HPDE6-E6E7 (cell line): ENCODE results near the gene AGO4.
A peak's percentile ranks its signal among the peaks of the same experiment; 100 is the strongest.
"Not testable (repeated sequence)": the region's sequence is repeated elsewhere in the genome, so short reads cannot be mapped to it uniquely, and the experiment has no call there.

ENCODE experiments used
- DNase-seq: peaks from one replicate; pipeline ENCODE4 v3.0.0; 2011; ENCODE audit warnings: missing footprints; ENCODE audit errors: extremely low spot score

The AGO4 gene

DNA sequence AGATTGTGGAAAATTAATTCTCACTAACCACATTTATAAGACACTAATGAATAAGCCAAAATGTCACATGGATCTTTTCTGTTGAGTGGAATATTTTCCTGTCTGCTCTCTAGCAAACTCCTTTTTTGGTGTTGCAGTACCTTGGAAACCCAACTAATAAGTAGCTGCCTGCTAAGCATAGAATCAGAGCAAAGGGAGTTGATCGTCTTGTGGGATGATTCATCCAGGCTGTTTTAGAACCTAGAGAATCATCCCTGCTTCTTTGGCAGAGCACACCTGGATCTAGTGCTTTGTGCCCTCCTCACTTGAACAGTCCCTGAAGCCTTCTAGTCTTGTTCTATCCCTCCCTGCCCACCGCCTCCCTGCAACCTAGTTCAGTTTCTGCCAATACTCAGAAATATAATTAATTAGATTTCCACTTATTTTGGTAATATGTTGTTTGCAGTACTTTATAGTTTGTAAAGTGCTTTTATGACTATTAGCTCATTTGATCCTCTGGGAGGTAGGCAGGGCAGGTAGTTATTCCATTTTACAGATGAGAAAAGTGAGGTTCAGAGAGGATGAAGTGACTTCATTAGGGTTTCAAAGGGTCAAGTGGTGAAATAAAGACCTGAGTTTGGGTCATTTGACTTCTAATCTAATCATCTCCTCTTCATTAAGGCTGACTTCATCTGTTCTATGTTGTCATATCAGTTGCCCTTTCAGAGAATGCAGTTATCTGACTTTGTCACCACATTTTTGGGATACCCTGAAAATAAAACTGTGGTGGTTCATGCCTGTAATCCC is 2.5 kb downstream of the AGO4 start:
- DNase-seq: peak; percentile 25

DNA sequence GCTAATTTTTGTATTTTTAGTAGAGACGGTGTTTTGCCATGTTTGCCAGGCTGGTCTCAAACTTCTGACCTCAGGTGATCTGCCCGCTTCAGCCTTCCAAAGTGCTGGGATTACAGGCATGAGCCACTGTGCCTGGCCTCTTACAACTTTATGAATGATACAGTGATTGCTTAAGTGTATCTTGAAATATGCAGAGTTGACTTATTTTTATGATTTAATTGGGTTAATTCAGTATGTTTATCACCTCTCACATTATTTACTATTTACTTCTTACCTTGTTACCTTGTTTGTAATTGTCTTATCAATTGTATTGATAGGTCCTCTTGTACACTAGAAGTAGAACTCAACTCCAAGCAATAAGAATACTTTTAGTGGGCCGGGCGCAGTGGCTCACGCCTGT is 4.9 kb downstream of the AGO4 start:
- DNase-seq: not testable (repeated sequence)

DNA sequence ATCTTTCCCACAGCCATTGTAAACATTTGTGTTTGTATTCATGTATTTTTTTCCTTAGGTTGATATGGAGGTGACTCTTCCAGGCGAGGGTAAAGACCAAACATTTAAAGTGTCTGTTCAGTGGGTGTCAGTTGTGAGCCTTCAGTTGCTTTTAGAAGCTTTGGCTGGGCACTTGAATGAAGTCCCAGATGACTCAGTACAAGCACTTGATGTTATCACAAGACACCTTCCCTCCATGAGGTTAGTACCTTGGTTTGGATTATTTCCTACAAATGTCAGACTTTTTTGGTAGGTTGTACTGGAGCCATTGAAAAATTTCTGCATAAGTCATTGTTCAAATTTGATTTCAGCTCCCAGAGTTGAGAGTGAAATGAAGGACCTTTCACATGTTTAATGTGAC is 17.4 kb downstream of the AGO4 start:
- no peak for DNase-seq

DNA sequence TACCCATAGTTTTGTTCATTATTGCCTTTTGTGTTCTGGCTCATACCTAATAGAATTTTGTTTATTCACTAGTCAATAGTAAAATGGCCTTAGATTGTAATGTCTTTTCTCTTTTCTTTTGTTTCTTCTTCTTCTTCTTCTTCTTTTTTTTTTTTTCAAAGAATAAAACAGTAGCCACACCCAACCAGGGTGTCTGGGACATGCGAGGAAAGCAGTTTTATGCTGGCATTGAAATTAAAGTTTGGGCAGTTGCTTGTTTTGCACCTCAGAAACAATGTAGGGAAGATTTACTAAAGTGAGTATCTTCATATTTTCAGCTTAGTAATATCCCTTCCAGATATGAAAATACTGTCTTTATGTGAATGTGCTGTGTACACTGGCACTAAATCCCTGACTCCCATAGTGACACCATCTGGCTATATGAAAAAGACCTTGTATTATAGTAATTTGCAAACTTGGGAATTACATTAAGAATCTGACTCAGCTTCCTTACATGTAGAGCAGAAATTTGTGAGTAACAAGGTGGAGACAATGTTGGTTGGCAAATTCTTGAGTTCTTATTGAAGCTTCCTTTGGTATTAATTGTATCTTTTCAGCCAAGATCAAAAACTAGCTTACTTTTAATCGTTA is 24.6 kb downstream of the AGO4 start:
- DNase-seq: no peak

DNA sequence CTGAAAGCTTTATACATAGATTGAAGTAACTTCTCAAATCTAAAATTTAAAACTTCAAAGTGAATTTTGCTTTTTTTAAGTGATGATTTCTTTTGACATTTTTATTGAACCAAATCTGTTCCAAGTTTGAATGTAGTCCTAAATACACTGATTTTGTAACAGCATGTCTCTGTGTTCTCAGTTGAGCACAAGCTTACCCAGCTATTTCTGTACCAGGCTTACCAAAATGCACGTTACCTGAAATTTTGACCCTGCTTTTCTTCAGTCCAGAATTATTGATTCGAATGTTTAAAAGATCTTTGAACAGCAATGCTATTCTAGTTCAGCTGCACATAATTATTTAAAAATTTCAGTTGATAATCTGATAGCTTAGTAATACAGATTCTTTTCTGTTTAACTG is 25.6 kb downstream of the AGO4 start:
- no peak for DNase-seq

DNA sequence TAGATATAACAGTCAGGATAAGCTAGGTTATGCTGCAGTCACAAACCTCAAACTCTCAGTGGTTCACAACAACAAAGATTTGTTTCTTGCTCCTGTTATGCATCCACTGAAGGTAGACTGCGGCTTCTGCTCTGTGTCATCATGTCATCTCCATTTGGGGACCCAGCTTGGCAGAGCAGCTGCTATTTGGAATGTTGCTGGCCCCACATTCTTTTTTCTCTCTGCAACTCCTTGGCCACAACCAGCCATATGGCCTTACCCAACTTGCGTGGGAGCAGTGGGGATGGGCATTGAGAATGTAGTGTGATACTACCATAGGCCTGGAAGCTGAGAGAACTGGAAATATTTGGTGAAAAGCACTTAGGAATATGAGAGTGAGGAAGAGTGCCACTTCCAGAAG is 26.4 kb downstream of the AGO4 start:
- DNase-seq: no peak

DNA sequence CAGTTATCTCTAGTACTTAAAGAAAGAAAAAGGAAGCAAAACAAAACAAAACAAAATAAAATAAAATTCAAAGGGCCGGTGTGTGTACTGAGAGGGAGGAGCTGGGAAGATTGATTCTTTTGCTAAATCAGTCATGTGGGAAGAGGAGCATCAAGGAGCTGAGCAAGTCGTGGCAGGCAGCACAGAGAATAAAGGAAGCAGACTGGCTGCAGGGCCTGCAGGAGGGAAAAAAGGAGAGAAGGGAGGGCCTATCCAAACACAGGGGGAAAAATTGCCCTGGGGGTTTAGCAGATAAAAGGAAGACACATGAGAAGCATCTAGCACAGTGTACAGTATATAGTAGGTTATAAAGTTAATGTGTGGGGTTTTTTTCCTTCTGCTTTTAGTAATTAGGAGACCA is 27.6 kb downstream of the AGO4 start:
- peak; percentile 70 for DNase-seq

DNA sequence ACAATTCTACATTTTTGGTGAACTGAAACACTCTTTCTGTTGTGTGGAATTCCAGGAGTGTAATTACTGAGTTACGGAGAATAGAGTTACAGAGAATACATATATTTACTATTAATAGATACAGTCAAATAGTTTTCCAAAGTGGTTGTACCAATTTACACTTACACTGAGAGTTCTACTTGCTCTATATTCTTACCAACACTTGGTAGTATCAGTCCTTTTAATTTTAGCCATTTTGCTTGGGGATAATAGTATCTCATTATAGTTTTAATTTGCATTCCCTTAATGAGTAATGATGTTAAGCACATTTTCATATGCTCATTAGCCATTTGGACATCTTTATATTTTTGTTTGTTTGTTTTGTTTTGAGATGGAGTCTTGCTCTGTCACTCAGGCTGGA is 28.9 kb downstream of the AGO4 start:
- no peak for DNase-seq

DNA sequence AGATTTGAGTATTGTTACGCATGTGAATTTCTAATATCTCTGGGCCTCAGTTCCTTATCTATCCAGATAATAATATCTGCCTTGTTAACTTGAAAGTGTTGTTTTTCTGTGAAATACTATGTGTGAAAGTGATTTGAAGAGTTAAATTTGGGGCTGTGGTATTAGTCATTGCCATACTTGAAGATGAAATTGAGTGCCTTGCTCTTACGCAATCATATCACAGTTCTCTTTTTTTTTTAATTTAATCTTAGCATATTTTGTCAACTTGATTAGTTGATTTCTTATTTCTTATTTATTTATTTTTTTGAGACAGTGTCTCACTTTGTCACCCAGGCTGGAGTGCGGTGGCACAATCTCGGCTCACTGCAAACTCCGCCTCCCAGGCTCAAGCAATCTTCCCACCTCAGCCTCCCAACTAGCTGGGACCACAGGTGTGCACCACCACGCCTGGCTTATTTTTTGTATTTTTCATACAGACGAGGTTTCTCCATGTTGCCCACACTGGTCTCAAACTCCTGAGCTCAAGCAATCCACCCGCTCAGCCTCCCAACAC is 31.0 kb downstream of the AGO4 start:
- DNase-seq: no peak

DNA sequence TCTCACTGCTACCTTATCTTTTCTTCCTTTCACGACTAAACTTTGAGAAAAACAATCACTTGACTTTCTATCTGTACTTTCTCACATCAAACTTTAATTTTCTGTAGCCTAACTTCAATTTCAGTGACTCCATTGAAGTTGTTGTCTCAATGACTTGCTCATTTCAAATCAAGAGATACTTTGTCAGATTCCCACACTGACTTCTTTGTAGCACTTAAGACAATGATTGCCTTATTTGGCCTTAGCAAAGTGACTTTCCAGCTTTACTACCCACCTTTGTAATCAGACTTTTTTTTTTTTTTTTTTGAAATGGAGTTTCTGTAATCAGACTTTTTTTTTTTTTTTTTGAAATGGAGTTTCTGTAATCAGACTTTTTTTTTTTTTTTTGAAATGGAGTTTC is 37.0 kb downstream of the AGO4 start:
- no peak for DNase-seq

DNA sequence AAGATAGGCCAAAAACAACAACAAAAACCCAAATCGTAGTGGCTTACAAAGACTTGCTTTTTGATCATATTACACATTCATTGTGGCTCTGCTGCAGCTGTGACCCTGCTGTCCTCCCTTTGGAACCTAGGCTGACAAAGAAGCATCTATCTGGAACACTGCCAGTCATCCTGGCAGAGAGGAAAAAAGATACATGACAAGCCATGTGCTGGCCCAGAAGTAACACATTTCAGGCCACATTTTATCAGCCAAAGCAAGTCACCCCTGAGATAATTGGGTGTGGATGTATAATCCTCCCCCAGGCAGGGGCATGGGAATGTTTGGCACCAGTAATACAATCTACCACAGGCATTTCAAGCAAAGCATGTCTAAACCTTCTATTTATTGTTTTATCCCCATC is 38.0 kb downstream of the AGO4 start:
- DNase-seq: no peak

DNA sequence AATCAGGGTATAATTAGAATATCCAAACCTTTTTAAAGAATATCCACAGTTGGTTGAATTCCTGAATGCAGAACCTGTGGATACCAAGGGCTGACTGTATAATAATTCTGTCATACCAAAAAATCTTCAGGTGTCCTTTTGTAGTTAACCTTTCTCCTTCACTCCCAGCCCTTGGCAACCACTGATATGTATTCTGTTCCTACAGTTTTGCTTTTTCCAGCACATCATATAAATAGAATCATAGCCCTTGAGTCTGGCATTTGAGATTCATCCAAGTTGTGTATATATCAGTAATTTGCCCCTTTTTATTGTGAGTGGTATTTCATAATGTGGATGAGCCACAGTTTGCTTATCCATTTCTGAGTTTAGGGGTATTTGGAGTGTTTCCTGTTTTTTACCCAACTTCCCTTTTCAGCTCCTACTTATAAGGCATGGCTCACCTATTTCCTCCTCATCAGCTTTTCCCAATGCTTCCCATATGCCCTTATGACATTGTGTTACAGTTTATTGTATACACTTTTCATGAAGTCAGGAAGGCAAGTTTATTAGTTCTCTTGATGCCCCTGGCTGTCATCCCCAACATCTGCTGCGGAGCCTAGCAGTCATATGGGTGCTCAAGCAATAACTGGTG is 40.2 kb downstream of the AGO4 start:
- no peak for DNase-seq

DNA sequence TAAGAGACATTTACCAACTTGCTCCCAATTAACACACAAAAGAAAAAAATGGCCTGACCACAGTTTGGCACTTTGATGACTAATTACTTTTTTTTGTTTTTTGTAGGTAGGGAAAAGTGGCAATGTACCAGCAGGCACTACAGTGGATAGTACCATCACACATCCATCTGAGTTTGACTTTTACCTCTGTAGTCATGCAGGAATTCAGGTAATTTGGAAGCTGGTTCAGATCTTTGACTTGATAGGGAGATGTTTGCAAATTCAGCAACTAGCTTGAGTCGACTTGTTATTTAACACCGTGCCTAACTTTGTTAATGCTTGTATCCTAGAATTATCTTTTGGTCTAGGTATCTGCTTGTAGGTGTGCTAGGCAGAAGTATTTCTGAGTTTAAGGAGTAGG is 42.2 kb downstream of the AGO4 start:
- DNase-seq: no peak

DNA sequence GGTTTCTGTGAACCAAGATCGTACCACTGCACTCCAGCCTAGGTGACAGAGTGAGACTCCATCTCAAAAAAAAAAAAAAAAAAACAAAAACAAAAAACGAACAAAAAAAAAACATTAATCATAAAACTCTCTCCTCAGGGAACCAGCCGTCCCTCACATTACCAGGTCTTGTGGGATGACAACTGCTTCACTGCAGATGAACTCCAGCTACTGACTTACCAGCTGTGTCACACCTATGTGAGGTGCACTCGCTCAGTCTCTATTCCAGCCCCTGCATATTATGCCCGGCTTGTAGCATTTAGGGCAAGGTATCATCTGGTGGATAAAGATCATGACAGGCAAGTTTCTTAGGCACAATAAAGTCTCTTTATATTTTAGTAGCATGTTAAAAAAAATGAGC is 42.9 kb downstream of the AGO4 start:
- DNase-seq: no peak

DNA sequence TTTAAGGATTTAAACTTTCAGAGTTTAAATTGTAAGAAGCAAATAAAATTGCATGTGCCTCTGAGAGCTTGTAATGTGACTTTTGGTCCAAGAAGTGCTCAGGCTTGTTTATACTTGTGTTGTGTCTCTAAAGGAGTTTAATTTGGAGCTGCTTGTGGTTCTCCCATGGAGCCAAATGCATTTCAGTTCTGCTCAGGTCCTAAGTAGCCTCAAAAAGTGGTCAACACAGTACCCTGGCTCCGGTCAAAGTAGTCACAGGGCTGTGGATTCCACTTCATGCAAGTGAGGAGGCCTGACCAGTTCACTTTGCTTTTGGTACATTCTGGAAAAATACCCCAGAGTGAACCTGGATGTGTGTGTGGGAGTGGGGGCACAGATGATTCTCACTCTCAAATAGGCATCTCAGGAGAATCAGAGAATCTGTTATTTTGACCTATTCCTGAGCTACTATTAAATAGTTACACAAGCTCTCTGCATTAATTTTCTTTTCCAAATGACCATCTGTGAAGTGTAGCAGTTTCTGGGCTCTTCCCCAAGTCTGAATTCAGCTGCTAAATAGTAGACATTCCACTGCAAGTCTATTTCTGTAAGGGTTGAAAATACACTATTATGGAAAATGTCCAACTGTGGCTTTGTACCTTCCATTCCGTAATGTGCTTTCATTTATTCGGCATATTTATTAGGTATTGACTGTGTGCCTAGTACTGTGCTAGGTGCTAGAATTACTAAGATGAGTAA is 43.5 kb downstream of the AGO4 start:
- DNase-seq: no peak

DNA sequence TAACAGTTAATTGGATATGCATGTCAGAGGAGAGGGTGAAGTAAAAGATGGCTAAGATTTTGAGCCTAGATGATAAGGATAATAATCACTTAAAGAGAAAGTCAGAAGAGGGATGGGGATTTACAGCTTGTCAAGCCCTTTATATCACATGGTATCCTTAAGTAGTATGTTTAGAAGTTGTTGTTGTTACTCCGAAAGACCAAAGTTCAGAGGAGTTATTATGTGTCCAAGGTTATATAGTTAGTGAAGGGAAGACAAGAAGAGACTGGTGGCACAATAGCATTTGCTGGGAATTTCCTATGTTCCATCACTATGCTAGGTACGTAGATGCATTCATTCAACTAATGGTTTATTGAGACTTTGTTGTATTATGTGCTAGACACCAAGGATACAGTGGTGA is 44.4 kb downstream of the AGO4 start:
- DNase-seq: no peak

DNA sequence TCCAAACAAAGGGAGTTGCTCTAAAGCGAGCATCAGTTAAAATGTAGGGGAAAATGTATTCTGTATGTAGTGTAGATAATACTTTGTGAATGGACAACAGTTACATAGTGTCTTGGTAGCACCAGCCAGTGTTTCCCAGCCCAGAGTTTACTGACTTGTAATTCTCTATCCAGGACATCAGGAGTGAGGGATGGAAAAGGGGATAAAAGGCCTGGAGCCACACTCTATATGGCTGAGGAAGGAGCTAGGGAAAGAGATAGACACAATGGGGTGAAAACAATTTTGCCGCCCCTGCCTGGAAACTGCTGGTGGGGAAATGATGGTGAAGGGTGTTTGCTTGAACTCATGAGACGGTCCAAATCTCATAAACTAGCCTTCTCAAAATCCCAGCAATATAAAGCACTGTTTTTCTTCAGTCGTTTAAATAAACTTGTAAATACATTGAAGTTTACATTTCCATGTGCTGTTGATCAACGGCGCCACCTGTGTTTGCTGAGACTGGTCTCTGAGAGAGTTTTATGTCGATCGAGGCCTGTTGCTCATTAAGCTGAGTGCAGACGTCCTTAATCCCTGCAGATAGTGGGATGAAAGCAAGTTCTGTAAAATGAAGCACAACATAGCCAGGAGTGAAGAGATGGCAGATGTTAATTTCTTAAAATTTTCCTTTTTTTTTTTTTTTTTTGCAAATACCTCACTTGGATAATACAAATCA is 47.3 kb downstream of the AGO4 start:
- DNase-seq: no peak

DNA sequence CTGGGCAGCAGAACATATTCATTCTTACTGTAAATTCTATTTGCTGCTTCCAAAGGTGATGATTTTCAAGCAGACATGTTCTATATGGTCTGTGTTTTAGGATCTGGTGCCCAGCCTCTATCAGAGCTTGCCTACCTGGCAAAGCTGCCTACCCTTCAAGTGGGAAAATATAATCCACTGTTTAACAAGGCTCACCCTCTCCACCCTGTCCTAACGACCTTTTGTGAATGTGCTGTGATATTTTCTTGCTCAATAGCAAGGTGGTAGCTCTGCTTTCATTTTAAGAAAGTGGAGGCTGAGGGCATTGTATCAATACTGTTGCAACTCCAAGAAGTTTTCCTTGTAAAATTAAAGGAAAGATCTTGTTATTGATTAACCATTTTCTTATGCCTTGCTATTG is 49.1 kb downstream of the AGO4 start:
- no peak for DNase-seq

DNA sequence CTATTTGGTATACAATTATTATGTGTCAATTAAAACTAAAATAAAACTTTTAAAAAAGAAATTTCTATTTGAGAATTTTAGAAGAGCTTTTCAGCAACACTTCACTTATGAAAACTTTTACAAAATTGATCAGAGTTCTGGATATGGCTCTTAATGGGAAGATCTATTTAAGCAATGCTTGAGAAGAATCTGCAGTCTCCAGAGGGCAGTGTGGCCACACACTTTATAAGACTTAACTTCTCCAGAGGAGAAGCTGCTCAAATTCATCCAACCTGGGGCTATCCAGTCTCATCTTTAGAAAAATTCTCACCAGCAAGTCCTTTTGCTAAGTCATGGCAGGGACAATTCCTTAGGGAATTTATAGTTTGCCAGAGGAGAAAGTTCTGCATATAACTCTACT is 50.0 kb downstream of the AGO4 start:
- DNase-seq: no peak

DNA sequence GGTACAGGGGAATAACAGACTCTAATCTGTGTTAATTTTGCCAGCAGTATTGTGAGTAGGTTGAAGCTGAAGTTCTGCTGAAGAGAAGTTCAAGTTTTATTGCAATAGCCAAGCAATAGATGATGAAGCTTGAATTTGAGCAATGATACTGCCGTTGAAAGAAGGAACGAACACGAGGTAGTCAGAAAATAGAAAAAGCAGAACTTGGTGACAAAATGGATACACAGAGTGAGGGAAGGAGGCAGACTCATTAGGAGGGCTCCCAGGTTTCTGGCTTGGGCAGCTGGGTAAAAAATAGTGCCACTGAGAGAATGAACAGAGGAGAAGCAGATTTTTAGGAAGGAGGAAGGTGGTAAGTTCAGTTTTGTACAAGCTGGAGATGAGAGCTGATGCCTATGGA is 52.9 kb downstream of the AGO4 start:
- no peak for DNase-seq

DNA sequence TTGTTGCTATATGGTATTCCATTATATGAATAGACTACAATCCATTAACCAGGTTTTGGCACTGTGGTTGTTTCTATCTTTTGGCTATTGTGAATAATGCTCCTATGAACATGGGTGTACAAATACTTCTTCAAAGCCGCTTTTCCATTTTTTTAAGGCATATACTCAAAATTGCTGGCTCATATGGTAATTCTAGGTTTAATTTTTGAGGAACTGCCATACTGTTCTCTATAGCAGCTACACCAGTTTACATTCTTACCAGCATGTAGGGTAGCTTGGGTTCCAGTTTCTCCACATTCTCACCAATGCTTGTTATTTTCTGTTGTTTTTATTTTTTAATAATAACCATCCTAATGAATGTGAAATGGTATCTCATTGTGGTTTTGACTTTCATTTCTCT is 55.3 kb downstream of the AGO4 start:
- no peak for DNase-seq
